KBM-7 (cell line): ENCODE measurements around the gene FAM167B.

Source experiments
- DNase-seq: peaks from one replicate; pipeline ENCODE4 v3.0.0-alpha.2; 2015
- in situ Hi-C: fragments of 300-500 bp; cut with MboI; formaldehyde crosslinking; loops from 2 replicates; pipeline ENCODE4 v1.14.3; 2020; ENCODE audit warnings: low sequenced_read_pairs, low pct_unique_long_range_greater_than_20kb, mixed read lengths

FAM167B gene

DNA sequence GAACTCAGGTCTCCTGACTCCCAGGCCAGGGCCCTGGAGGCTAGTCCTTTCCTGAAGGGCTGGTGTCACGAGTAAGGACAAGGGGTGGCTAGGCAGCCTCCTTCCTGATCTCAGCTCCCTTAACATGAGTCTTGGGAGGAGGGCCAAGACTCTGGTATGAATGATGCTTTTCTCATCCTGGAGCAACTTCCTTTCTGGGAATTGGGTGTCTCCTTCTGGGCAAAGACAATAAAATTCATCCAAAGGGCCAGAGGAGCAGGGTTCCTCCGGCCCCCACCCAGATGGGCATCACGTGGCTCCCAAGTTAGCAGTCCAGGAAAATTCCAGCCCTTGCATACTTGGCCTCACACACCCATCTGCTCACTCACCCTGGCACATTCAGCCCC is at the start of gene FAM167B:
Gene FAM167B (plus strand): TSS at position 335 of the 386 bp plus-strand sequence. CDS start 200 bp downstream, outside the sequence.
- in situ Hi-C loops, result no loop called here
- DNase-seq, result no peak

DNA sequence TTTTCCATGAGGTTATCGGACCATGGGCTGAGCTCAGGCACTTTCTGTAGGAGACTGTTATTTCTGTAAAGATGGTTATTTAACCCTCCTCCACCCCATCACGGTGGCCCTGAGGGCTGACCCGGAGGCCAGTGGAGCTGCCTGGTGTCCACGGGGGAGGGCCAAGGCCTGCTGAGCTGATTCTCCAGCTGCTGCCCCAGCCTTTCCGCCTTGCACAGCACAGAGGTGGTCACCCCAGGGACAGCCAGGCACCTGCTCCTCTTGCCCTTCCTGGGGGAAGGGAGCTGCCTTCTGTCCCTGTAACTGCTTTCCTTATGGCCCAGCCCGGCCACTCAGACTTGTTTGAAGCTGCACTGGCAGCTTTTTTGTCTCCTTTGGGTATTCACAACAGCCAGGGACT is 49.2 kb upstream of the FAM167B start:
- in situ Hi-C loops, result no loop called here
- DNase-seq, result no peak

DNA sequence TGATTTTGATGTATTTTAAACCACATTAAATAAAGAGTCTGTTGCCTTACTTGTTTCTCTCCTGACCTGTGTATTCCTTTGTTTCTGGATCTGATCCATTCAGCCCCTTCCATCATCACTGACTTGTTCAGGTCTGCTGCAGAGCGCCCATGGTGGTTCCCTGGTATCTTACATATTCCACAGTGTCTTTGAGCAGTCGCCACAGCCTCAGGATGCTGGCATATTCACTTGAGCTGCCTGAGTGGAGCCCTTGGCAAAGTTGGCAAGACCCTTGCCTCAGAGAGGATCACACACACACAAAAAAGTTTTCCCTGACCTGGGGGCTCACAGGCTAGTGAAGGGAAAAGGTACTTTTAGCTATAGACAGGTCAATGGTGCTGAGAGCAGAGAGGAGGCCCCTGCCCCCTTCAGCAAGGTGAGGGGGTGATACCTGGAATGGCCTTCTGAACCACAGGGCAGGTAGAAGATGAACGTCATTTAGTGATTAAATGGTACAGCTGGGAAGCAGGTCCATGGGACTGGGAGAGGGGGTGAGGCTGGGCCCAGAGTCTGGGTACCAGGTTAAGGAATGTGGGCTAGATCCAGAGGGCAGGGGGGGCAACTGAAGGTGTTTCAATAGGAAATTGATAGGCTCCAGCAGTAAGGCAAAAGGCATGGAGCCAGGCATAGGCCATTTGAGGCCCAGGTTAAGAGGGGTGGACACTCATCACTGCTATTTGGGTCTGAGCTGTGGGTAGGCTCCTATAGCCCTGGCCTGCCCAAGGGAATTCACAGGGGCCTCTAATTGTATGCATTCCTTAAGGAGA is 48.6 kb upstream of the FAM167B start:
- in situ Hi-C loops, result no loop called here
- no peak for DNase-seq

DNA sequence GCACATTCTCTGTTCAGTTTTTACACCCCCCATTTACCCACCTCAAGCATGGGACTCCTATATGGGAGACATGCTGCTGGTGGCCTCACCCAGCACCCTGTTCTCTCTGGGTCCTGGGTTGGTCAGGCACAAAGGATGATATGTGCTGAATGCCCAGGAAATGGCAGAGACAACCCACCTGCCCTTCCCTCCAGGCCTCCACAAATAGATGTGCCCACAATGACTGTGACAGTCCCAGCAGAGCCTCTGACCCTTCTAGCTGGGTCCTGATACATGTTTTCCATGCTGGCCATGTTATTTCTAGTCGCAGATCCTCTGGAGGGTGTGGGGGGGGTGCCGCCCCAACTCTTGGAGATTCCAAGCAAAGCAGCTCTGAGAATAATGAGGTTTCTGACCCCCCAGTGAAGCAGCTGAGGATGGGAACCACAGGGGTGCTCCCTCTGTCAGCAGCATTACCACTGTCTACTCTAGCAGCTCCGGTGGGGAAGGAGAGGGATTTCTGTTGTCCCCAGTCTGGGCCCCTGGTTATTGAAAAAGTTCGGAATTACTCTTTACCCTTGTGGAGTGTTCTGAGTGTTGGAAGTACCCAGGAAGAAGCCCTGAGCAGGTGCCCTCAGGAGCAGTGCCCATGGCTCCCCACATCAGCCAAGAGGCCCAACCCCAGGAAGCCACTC is 47.8 kb upstream of the FAM167B start:
- no peak for DNase-seq
- in situ Hi-C loops, result no loop called here

DNA sequence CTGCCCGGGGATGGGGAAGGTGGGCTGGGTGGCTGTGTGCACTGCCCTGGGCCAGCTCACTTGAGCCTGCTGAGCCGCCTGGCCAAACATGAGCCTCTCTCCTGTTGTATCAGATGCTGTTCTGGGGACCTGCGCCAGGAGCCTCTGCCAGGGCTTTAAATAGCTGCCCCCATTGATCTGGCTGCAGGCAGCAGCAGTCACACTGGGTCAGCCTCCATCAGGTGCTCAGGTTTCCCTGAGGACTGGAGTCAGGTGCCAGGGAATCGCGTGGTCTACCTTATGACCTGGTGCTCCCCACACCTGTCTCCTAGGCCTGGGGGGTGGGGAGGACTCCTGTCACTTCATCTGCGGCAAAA is 47.3 kb upstream of the FAM167B start:
- DNase-seq, result no peak
- in situ Hi-C loops, result no loop called here

DNA sequence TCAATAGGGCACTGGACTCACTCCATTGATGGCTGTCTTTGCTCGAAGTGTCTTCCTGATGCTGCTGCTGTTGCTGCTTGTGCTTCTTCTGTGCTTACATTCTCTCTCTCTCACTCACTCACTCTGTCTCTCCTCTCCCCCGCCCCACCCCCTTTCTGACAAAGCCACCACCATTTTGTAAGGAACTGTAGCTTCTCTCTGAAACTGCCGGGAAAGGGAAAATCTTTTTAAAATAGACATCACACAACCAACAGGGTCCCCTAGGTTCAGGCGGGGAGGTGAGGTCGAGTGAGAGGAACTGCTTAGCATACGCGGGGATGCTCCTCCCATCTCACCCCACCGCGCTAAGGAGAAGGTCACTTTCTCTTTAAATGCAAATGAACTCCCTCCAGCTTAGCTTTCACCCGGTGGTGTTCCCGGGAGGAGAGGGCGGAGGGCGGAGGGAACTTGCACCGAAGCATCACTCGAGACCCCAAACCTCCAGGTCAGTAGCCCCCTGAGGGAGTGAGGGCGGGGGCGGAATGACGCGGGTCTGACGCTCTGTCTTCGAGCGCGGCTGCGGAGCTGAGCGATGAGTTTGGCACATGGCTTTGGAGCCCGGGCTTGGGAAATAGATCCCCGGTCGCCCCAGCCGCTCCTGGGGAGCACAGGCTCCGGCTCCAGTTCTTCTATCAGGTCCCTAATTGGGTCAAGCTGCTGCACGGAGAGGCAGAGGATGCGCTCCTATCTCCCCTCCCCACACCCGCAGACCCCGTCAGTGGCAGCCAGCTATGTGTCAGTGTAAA is 46.6 kb upstream of the FAM167B start, which contains the start of gene CCDC28B:
Gene CCDC28B (plus strand): TSS at position 370 of the 785 bp plus-strand sequence. CDS start 1,341 bp downstream, outside the sequence.
- in situ Hi-C loops, result no loop called here
- peak; percentile 59 for DNase-seq

DNA sequence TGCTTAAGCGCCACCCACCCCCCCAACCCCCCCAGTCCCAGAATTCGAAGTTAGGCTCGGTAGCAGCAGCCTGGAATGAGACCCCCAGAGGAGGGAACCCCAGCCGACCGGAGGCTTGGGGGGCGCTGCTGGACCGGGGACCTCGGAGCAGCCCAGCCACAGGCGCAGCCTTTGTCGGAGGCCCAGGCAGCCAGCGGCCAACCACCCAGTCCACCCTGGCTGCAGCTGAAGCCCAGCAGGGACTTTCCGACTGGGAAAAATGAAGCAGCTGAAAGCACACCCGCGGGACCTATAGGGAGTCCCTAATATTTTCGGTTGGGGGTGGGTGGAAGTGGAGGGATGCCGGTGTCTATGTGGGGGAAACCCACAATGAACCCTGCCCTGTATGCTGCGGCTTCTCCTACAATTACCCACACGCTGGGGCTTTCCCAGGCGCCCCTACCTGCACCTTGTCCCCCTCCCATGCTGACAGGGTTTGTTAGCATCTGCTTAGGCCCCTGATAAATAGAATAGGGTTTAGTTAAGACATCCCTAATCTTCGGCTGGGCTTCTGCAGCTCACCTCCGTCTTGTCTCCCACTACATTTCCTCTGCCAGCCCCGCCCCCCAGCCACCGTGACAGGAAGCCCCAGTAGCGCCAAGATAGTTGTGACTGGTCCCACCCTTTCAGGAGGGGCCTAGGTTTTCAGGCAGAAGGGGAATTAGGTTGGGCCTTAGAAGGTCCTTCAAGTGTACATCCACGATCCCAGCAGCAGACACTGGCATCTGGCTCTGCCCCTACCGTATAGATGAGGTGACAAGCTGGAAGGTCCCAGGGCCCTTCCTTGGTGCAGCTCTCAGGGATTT is 45.8 kb upstream of the FAM167B start:
- in situ Hi-C loops, result no loop called here
- DNase-seq, result peak; percentile 74

DNA sequence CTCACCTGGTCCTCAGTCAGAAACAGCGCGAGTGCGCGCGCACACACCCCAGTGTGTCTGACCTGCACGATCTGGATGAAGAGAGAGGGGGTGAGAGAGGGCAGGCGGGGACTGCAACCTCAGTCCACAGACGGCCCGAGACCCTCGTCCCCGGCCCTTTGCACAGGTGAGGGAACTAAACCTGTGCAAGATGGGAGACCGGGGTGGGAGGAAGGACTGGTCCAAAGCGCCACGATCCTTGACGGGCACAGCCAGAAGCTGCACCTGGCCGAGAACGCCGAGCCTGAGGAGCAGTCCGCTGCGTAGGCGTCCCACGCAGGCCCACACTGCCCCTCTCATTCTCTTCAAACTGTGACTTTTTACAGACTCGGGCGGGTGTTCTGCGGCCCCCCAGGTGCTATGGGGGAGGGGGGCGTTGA is 42.1 kb upstream of the FAM167B start:
- in situ Hi-C loops, result no loop called here
- no peak for DNase-seq

DNA sequence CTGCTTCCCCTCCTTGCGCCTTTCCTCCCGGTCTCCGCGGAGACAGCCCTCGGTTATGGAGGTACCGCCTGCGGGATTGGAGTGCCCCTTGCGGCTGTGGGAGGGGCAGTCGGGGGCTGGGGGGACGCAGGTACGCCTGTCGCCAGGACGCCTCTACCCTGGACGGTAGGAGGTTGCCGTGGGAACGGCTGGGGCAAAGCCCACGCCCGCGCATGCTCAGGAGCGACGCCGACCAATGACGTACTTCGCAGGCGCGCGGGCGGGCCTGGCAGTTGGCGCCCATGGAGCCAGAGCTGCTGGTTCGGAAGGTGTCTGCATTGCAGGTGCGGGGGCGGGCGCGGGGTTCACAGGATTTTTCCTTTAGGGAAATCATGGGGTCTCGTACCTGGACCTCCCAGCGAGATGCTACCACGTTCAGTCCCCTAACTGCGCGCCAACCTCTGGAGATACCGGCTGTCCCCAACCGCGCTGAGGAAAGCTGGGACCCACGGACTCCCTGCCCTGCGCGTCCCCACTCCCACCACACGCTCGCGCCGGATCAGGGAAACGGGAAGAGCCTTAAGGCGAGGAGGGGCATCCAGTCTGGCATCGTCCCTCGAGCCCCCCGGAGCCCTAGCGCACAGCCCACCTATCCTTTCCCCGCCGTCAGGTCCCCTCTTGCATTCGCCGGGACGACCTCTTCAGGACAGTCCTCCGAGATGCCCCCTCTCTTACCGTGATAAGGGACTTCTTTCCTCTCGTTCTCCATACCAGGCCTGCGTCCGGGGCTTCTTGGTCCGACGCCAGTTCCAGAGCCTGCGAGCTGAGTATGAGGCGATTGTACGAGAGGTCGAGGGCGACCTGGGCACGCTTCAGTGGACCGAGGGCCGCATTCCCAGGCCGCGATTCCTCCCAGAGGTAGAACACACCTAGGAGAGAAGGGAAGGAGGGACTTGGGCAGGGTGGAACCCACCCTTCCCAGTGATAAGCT is 41.3 kb upstream of the FAM167B start, which contains the start of gene IQCC:
Gene IQCC (plus strand): TSS at position 271 of the 970 bp plus-strand sequence. CDS start 11 bp downstream, at position 282.
- peak; percentile 85 for DNase-seq
- in situ Hi-C loops, result no loop called here

DNA sequence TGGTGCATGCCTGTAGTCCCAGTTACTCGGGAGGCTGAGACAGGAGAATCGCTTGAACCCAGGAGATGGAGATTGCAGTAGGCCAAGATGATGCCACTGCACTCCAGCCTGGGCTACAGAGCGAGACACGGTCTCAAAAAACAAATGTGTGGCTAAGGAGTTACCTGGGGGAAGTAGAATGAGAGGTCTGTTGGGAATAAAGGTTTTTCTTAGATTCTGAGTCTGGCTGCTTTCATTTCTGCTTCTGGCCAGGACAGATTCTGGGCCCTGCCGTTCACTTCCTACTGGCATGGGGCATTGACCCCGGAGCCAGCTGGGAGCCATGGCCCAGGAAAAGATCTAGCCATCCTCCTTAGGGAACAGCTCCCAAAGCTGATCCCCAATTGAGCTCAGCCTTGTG is 38.6 kb upstream of the FAM167B start:
- in situ Hi-C loops, result no loop called here
- no peak for DNase-seq

DNA sequence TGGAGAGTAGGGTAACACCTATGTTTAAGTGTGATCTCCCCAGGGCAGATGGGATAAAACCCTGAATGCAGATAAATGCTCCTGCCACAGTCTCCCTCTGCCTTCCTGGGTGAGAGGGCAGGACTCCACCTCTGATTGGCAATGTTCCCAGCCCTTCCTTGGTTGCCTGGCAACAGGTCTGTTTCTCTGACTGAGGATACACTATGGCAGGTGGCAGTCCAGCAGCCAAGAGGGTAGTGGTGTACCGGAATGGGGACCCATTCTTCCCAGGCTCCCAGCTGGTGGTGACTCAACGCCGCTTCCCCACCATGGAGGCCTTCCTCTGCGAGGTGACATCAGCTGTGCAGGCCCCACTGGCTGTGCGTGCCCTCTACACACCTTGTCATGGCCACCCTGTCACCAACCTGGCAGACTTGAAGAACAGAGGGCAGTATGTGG is 38.1 kb upstream of the FAM167B start, which contains the start of gene DCDC2B:
Gene DCDC2B (plus strand): TSS at position 199 of the 438 bp plus-strand sequence. CDS start 5 bp downstream, at position 204.
- in situ Hi-C loops, result no loop called here

DNA sequence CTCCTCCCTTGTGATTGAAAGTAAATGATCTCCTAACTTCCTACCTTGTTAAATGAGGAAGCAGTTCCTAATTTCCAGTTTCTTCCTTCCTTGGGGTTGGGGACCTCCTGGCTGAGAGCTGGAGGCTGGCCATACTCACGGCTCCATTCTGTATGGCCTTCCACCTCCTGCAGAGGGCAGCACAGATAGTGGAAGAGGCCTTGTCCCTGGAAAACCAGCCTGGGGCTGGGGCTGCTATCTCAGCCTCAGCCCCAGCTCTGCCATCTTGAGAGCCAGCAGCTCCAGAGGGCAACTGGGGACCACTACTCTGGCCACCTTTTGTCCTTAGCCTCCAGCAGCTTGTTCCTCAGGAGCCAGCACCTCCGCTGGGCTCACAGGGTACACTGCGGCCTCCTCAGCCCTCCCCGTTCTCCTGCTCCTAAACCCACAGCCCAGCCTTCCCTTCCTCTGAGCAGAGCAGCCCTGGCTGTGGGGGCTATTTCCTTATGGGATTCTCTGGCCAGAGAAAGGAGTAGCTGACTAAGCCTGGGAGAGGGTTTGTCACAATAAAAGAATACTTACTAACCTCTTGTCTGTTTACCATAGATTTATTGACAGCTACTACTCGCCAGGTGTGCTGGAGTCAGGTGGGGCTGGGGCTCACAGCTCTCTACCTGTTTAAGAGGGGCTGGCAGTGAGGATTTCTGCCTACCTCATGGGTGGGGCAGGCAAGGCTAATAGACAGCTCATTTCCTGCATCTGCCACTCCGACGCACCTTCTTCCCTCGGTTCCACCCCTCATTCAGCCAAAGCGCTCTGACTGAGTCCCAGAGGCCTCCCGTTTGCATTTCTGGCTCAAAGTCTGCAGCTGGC is 31.2 kb upstream of the FAM167B start:
- DNase-seq, result peak; percentile 79
- in situ Hi-C loops, result no loop called here

More for the DNA sequence above, 38.1 kb upstream of the FAM167B start, which contains the start of gene DCDC2B:
- DNase-seq, result no peak

DNA sequence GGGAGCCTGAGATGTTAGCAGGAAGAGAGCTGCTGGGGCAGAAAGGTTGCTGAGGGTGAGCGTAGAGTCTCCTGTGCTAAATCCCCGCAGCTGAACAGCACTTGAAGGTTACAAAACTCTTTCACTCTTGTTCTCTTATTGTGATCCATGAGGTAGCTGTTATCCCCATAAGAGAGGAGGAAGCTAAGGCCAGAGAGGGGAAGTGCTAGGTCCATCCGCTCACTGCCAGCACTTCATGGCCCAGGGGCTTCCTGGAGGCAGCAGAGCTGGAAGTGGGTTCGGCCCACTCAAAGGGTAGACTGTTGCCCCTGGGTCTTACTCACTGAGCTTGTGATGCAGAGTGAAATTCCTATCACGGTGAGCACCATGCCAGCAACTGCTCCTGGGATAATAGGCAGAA is 30.5 kb upstream of the FAM167B start:
- DNase-seq, result no peak
- in situ Hi-C loops, result no loop called here

DNA sequence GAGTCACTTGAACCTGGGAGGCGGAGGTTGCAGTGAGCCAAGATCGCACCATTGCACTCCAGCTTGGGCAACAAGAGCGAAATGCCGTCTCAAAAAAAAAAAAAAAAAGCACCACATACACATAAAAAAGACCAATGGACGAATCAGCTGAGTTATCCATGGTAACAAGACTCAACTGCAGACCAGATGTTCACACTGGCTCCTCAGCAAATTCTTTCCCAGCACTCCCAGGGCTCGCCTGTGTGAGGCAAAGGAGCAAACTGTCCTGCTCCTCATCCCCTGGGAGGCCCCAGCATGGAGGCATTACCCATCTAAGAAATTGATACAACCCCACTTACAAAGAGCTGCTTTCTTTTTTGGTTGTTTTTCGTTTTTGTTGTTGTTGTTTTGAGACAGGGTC is 28.0 kb upstream of the FAM167B start:
- DNase-seq, result no peak
- in situ Hi-C loops, result no loop called here

DNA sequence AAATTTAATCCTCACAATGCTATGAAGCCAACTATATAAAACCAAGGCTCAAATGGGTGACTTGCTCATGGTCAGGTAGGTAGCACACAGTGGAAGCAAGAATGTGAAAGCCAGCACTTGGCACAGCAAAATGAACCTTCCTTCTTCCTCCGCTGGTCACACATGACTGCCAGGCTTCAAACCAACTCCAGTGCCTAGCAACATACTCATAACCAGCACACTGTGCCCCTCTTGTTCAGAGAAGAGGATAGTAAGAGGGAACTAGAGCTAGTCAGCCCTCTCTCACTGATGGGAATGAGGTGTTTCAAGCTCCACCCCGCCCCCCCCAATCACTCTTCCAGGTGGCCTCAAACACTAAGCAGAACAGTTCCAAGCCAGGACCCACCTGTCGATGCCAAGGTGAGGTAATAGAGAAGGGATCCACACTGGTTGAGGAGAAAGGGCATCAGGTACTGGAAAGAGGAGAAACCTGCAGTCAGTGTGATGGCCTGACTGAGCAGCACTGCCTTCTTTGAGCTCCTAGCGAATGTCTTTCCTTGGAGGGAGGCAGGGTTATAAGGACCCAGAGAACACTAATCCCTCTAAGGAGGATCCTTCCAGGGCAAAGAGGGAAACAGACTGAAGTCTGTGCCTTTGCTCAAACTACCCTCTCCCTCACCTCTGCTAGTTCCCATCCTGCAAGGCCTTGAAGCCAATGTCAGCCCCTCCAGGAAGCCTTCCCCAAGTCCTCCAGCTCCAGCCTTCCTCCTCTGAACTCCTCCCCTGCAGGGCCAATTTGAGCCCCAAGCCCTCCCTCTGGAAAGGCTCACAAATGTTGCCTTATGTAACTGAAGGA is 26.1 kb upstream of the FAM167B start:
- no peak for DNase-seq
- in situ Hi-C loops, result no loop called here

DNA sequence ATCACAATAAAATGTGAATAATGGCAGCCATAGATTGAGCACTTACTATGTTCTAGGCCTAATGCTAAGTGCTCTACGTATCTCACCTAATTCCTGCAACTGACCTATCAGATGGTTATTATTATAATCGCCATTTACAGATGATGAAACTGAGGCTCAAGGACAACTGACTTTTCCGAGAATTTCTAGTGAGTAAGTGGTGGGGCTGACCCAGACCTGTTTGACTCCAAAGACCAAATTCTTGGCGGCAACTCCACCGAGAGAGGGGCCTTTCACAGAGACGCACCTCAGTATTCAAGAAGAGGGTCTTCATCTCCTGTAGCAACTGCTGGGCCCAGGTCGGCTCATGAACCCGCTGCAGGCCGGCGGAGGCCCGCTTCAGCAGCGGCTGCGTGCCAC is 25.4 kb upstream of the FAM167B start:
- no peak for DNase-seq

More for the DNA sequence above, 25.4 kb upstream of the FAM167B start:
- in situ Hi-C loops, result no loop called here
